ENCODE data around the gene CCDC78. TPM values are rescaled to one million over a fixed set of nuclear protein-coding genes. Genes with fewer than 3 reads are reported as not detected.

Gene CCDC78
- total and polyA plus RNA-seq, 4 donors: 0.59 to 16.0 (median 10.3) TPM

DNA sequence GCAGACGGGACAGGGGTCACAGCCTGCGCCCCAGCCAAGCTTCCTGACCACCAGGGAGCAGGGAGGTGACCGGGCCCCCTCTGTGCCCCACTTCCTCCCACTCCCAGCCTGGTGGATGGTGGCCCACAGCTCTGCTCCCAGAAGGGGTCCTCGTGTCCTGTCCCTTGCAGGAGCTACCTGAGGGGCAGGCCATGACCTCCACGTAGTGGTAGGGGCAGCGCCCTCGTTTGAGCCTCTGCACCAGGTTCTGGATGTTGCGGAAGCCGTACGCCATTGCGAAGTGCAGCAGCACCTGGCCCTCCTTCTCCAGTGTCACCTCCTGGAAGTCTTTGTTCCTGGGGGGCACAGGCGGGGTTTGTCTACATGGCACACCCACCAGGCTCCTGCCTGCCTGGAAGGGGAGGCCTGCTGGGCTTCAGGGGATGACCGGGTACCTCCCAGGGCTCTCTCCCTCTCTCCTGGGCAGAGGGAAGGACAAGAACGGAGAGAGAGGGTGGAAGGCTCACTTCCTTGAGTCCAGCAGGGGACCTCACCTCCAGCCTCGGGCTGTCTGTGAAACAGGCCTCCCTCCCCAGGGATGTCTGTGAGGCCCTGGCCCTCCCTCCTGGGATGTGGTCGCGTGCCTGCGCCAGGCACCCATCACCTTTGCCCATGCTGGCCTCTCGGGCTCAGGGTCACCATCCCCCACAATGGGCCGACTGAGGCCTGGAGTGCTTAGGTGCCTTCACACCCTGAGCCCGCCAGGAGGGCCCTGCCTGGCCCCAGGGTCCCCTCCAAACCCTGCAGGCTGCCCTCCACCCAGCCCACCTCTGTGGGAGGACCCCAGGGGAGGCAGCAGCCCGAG is 4.6 kb upstream of the CCDC78 start:
- H3K27ac ChIP-seq (ENCODE audit: low read depth, low read length): no peak overlapping the region
- H3K27me3 ChIP-seq (ENCODE audit: control insufficient read depth, insufficient read depth, low read length): no peaks in the 10 kb centered on the region
- peaks cover 70% of the 10 kb centered on the region for H3K36me3 ChIP-seq (ENCODE audit: control insufficient read depth, insufficient read depth, low read length)
- no peak for DNase-seq (ENCODE audit: low read depth in 4 of 6, low spot score in 6 of 6)
- no peaks in the 10 kb centered on the region for H3K9me3 ChIP-seq (ENCODE audit: control insufficient read depth, insufficient read depth, low read length)
- 89% methylated on average over 17 of the region's 22 CpGs for WGBS (ENCODE audit: insufficient coverage)
- no peak overlapping the region for H3K4me3 ChIP-seq (ENCODE audit: low read depth, low read length)
- peaks cover 35% of the 10 kb centered on the region for H3K4me1 ChIP-seq (ENCODE audit: control insufficient read depth, insufficient read depth, low read length)

- H3K9me3 ChIP-seq (ENCODE audit: control insufficient read depth, insufficient read depth, low read length): no peaks in the 10 kb centered on the region
- no peaks in the 10 kb centered on the region for H3K27me3 ChIP-seq (ENCODE audit: control insufficient read depth, insufficient read depth, low read length)
- H3K36me3 ChIP-seq (ENCODE audit: control insufficient read depth, insufficient read depth, low read length): peaks cover 66% of the 10 kb centered on the region
- no peak for DNase-seq (ENCODE audit: low read depth in 4 of 6, low spot score in 6 of 6)
- H3K4me1 ChIP-seq (ENCODE audit: control insufficient read depth, insufficient read depth, low read length): peaks cover 42% of the 10 kb centered on the region
- WGBS (ENCODE audit: insufficient coverage): 87% methylated on average over 37 of the region's 37 CpGs
- no peak overlapping the region for H3K4me3 ChIP-seq (ENCODE audit: low read depth, low read length)
- no peak overlapping the region for H3K27ac ChIP-seq (ENCODE audit: low read depth, low read length)
Observed at GRCh38 chr16:729768-730665, 3.8 kb upstream of the CCDC78 start.

DNA sequence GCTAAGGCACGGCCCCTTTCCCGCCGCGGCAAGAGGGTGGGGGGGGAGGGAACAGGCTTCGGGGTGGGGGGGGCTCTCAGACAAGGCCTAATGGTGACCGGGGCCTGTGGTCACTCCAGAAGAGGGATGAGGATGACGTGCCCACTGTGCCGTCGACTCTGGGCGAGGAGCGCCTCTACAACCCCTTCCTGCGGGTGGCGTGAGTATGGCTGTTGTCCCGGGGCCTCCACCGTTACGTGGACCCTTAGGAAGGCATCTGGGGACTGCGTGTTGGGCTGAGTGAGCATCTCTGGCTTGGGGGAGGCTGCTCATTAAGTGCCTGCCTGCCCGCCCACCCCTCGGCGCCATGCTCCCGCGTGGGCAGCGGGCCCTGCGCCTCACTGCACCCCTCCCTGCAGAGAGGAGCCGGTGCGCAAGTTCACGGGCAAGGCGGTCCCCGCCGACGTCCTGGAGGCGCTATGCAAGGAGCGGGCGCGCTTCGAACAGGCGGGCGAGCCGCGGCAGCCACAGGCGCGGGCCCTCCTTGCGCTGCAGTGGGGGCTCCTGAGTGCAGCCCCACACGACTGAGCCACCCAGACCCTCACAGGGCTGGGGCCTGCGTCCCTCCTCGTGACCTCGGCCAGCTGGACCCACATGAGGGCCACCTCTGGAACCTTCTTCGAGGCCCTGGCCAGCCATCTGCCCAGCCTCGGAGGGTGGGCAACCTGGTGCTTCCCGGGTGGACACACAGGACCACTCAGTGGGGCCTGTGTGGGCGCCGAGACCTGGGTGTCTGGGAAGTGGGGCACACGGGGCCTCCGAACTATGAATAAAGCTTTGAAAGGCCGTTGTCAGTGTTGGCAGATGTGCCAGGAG is 2.9 kb upstream of the CCDC78 start:
- DNase-seq (ENCODE audit: low read depth in 4 of 6, low spot score in 6 of 6): no peak
- no peaks in the 10 kb centered on the region for H3K27me3 ChIP-seq (ENCODE audit: control insufficient read depth, insufficient read depth, low read length)
- H3K4me1 ChIP-seq (ENCODE audit: control insufficient read depth, insufficient read depth, low read length): peaks cover 45% of the 10 kb centered on the region
- H3K4me3 ChIP-seq (ENCODE audit: low read depth, low read length): no peak overlapping the region
- WGBS (ENCODE audit: insufficient coverage): 60% methylated on average over 42 of the region's 55 CpGs
- no peaks in the 10 kb centered on the region for H3K9me3 ChIP-seq (ENCODE audit: control insufficient read depth, insufficient read depth, low read length)
- H3K27ac ChIP-seq (ENCODE audit: low read depth, low read length): no peak overlapping the region
- peaks cover 66% of the 10 kb centered on the region for H3K36me3 ChIP-seq (ENCODE audit: control insufficient read depth, insufficient read depth, low read length)

GRCh38 chr16:728131-728889 is 2.1 kb upstream of the CCDC78 start:
- DNase-seq (ENCODE audit: low read depth in 4 of 6, low spot score in 6 of 6): peak in 2 of 6 donors; percentile 77 to 79
- Histone ChIP-seq H3K4me1 (ENCODE audit: control insufficient read depth, insufficient read depth, low read length) (peaks cover 49% of the 10 kb centered on the region), H3K4me3 (ENCODE audit: low read depth, low read length) (no peak overlapping the region), H3K27me3 (ENCODE audit: control insufficient read depth, insufficient read depth, low read length) (no peaks in the 10 kb centered on the region), H3K9me3 (ENCODE audit: control insufficient read depth, insufficient read depth, low read length) (no peaks in the 10 kb centered on the region), H3K27ac (ENCODE audit: low read depth, low read length) (no peak overlapping the region), H3K36me3 (ENCODE audit: control insufficient read depth, insufficient read depth, low read length) (peaks cover 66% of the 10 kb centered on the region)
- under 1% methylated on average over 74 of the region's 80 CpGs for WGBS (ENCODE audit: insufficient coverage)

GRCh38 chr16:727291-727977 is 1.2 kb upstream of the CCDC78 start:
- peaks cover 66% of the 10 kb centered on the region for H3K36me3 ChIP-seq (ENCODE audit: control insufficient read depth, insufficient read depth, low read length)
- no peaks in the 10 kb centered on the region for H3K27me3 ChIP-seq (ENCODE audit: control insufficient read depth, insufficient read depth, low read length)
- H3K4me3 ChIP-seq (ENCODE audit: low read depth, low read length): peak overlapping the region; percentile 59
- peak in 2 of 6 donors; percentile 19 to 31 for DNase-seq (ENCODE audit: low read depth in 4 of 6, low spot score in 6 of 6)
- no peaks in the 10 kb centered on the region for H3K9me3 ChIP-seq (ENCODE audit: control insufficient read depth, insufficient read depth, low read length)
- peaks cover 58% of the 10 kb centered on the region for H3K4me1 ChIP-seq (ENCODE audit: control insufficient read depth, insufficient read depth, low read length)
- under 1% methylated on average over 61 of the region's 61 CpGs for WGBS (ENCODE audit: insufficient coverage)
- H3K27ac ChIP-seq (ENCODE audit: low read depth, low read length): no peak overlapping the region

GRCh38 chr16:726188-726437 is 130 bp downstream of the CCDC78 start:
- WGBS (ENCODE audit: insufficient coverage): 21% methylated on average over 9 of the region's 9 CpGs
- Histone ChIP-seq H3K9me3 (ENCODE audit: control insufficient read depth, insufficient read depth, low read length) (no peaks in the 10 kb centered on the region), H3K27ac (ENCODE audit: low read depth, low read length) (no peak overlapping the region), H3K4me3 (ENCODE audit: low read depth, low read length) (no peak overlapping the region), H3K4me1 (ENCODE audit: control insufficient read depth, insufficient read depth, low read length) (peaks cover 68% of the 10 kb centered on the region), H3K36me3 (ENCODE audit: control insufficient read depth, insufficient read depth, low read length) (peaks cover 63% of the 10 kb centered on the region), H3K27me3 (ENCODE audit: control insufficient read depth, insufficient read depth, low read length) (no peaks in the 10 kb centered on the region)
- DNase-seq (ENCODE audit: low read depth in 4 of 6, low spot score in 6 of 6): no peak

DNA sequence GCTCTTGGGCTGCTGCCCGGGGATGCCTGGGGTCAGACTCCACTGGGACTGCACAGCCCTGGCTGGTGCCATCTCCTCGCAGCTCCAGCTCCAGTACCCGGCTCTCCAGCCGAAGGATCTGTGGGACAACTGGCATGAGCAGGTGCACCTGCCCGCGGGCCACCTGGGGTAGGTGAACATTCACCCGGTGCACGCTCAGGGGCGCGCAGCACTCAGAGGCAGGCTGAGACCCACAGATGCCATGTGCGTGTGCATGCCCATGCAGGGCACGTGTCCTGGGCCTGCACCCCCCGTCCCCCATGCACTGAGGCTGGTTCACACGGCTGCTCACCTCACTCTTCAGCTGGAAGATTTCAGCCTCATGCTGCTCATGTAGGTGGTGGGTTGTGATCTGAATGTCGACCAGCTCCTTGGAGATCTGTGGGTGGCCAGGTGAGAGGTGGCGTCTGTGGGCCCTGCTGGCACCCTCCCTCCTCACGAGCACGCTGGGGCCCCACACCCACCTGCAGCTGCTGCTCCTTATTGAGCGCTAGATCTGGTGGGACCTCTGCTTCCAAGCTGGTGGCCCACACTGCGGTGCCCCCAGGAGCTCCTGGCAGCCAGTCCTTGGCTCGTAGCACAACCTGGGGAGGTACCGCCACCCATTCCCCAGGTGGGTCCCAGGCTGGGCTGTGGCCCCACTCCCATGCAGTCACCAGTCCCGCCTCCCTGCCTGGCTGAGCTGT is 618 bp downstream of the CCDC78 start:
- Histone ChIP-seq H3K27ac (ENCODE audit: low read depth, low read length) (no peak overlapping the region), H3K27me3 (ENCODE audit: control insufficient read depth, insufficient read depth, low read length) (no peaks in the 10 kb centered on the region), H3K4me1 (ENCODE audit: control insufficient read depth, insufficient read depth, low read length) (peaks cover 70% of the 10 kb centered on the region), H3K36me3 (ENCODE audit: control insufficient read depth, insufficient read depth, low read length) (peaks cover 58% of the 10 kb centered on the region), H3K9me3 (ENCODE audit: control insufficient read depth, insufficient read depth, low read length) (no peaks in the 10 kb centered on the region), H3K4me3 (ENCODE audit: low read depth, low read length) (no peak overlapping the region)
- DNase-seq (ENCODE audit: low read depth in 4 of 6, low spot score in 6 of 6): no peak
- 79% methylated on average over 19 of the region's 23 CpGs for WGBS (ENCODE audit: insufficient coverage)

- H3K27me3 ChIP-seq (ENCODE audit: control insufficient read depth, insufficient read depth, low read length): no peaks in the 10 kb centered on the region
- H3K9me3 ChIP-seq (ENCODE audit: control insufficient read depth, insufficient read depth, low read length): no peaks in the 10 kb centered on the region
- H3K4me1 ChIP-seq (ENCODE audit: control insufficient read depth, insufficient read depth, low read length): peaks cover 76% of the 10 kb centered on the region
- no peak overlapping the region for H3K4me3 ChIP-seq (ENCODE audit: low read depth, low read length)
- DNase-seq (ENCODE audit: low read depth in 4 of 6, low spot score in 6 of 6): no peak
- 81% methylated on average over 7 of the region's 7 CpGs for WGBS (ENCODE audit: insufficient coverage)
- H3K36me3 ChIP-seq (ENCODE audit: control insufficient read depth, insufficient read depth, low read length): peaks cover 52% of the 10 kb centered on the region
- no peak overlapping the region for H3K27ac ChIP-seq (ENCODE audit: low read depth, low read length)
Observed at GRCh38 chr16:725041-725376, 1.2 kb downstream of the CCDC78 start.
